Heart left ventricle (tissue), 16 donors: ENCODE data around the gene PTPMT1. TPM values are rescaled to one million over a fixed set of nuclear protein-coding genes. Genes with fewer than 3 reads are reported as not detected.

Experiments used
- ATAC-seq, 4 donors: fragments of 200-7000 bp; cut with Tn5 transposase; one replicate each; pipeline ENCODE4 v1.9.1; 2020 to 2022; ENCODE audit warnings: moderate library complexity in 4 of 4, mild to moderate bottlenecking in 3 of 4, moderate number of reproducible peaks in 1 of 4
- DNase-seq, 5 donors: peaks; one replicate each; pipeline ENCODE4 v3.0.0-alpha.2; 2020
- H3K27ac ChIP-seq, 12 donors: fragments of 200-600 bp; sonication (generic) in 4 of 12; one replicate each; pipeline versions ENCODE4 v1.5.0 to v1.8.0; 2016 to 2022; ENCODE audit warnings: mild to moderate bottlenecking in 2 of 12
- H3K27me3 ChIP-seq, 9 donors: fragments of 200-600 bp; sonication (generic) in 2 of 9; one replicate each; pipeline versions ENCODE4 v1.5.1 to v1.8.0; 2016 to 2022; ENCODE audit warnings: mild to moderate bottlenecking in 3 of 9
- H3K36me3 ChIP-seq, 9 donors: fragments of 200-600 bp; sonication (generic) in 2 of 9; one replicate each; pipeline versions ENCODE4 v1.5.0 to v1.8.0; 2018 to 2022; ENCODE audit warnings: mild to moderate bottlenecking in 2 of 9
- H3K4me1 ChIP-seq, 12 donors: fragments of 200-600 bp; sonication (generic) in 4 of 12; one replicate each; pipeline versions ENCODE4 v1.5.0 to v1.8.0; 2016 to 2022; ENCODE audit warnings: mild to moderate bottlenecking in 3 of 12
- H3K4me3 ChIP-seq, 12 donors: fragments of 200-600 bp; sonication (generic) in 4 of 12; one replicate each; pipeline versions ENCODE4 v1.5.0 to v1.8.0; 2017 to 2022; ENCODE audit warnings: mild to moderate bottlenecking in 9 of 12, moderate library complexity in 4 of 12
- H3K9me3 ChIP-seq, 12 donors: fragments of 200-600 bp; sonication (generic) in 4 of 12; one replicate each; pipeline versions ENCODE4 v1.5.0 to v1.8.0; 2016 to 2022; ENCODE audit warnings: mild to moderate bottlenecking in 1 of 12
- CTCF ChIP-seq, 12 donors: fragments of 200-600 bp; sonication (generic) in 4 of 12; IDR thresholded peaks; one replicate each; pipeline versions ENCODE4 v1.5.0 to v1.8.0; 2018 to 2022; ENCODE audit warnings: antibody characterized with exemption in 12 of 12, mild to moderate bottlenecking in 5 of 12
- POLR2A ChIP-seq, 2 donors: fragments of 450-650 bp; IDR thresholded peaks; one replicate each; pipeline ENCODE4 v1.6.1; 2017; ENCODE audit warnings: antibody characterized with exemption in 2 of 2, mild to moderate bottlenecking in 2 of 2, moderate library complexity in 2 of 2
- WGBS, 4 donors: extraction: QIAGEN DNeasy Blood & Tissue Kit in 2 of 4; methylation state at CpG; one replicate each; pipeline versions ENCODE4 v1.1.5 to v1.1.7; 2013 to 2018; 5-methylcytosine and 5-hydroxymethylcytosine counted together
- intact Hi-C, 10 donors: fragments of 100-400 bp; cut with DNase I; formaldehyde crosslinking; loops; one replicate each; pipeline versions ENCODE4 v1.11.1 to v1.14.2; 2022
- polyA plus RNA-seq, 2 donors: library from polyadenylated mRNA; stranded (reverse); fragments of 200-250 nt; gene quantifications; one replicate each; pipeline ENCODE4 v1.2.3, GENCODE V29; 2013
- total RNA-seq, 9 donors: library from RNA; depleted of rRNA in 2 of 9; stranded (reverse); fragments of >200 nt in 2 of 9; fragmentation: NEBNext Ultra II Directional in 3 of 9; extraction: Animal tissue kit (Norgen Biotek cat#: 25700) in 3 of 9; gene quantifications; one replicate each; pipeline versions ENCODE4 v1.1.0 to v1.2.4, GENCODE V29; 2016 to 2023
- donor health status: ischemic (EF 13 %, LVEDD 7.1; RV severe dilation, severe dysfunction).
- donor health status: healthy with polysubstance abuse.
- donor health status: DM: no; HTN: yes; CAD: no.
- donor health status: DM: no; HTN: no; CAD: no.
- donor health status: ischemic (EF 25% LVEDD 6.9; RV normal size, moderate dysfunction).
- donor health status: ischemic (EF 25% LVEDD 5.7; RV mildly dilated, moderate dysfunction).
- donor health status: healthy.
- donor health status: DM: yes; HTN: yes; CAD: no.
- donor health status: ischemic (EF 35%, LVEDD 5.7; RV mildly dilated, moderate dysfunction).
- donor health status: nonischemic (EF 11% LVEDD 7.7; RV severe dilation, severe dysfunction).
- donor health status: DM: yes; HTN: yes; CAD: no.
- donor health status: PGD.
- donor health status: ischemic (EF 29% LVEDD 5.4; RV normal size, mild dysfunction).
- donor health status: nonischemic (EF 23%, LVEDD 6.1; RV moderate dilation, normal function).

PTPMT1 gene
- total and polyA plus RNA-seq, 11 donors: 17.4 to 77.4 (median 24.5) TPM

- H3K4me3 ChIP-seq: no peak overlapping the region
- no peak for DNase-seq
- H3K27me3 ChIP-seq: no peaks in the 10 kb centered on the region
- H3K36me3 ChIP-seq: peaks cover 0 to 16% (median 0%) of the 10 kb centered on the region in 9 donors
- intact Hi-C loops: loop anchor here in 4 of 10 donors (10.0 kb wide), 3 partner anchors 135 to 235 kb away; partner anchors contain the start of gene SPI1 (in 1 of the 4)
- no peak for ATAC-seq
- WGBS, 4 donors: 78 to 84% (median 81%) methylated on average over 3 of the region's 3 CpGs
- H3K9me3 ChIP-seq: no peaks in the 10 kb centered on the region
- peaks cover 0 to 37% (median 27%) of the 10 kb centered on the region in 12 donors for H3K4me1 ChIP-seq
- no peak for TF ChIP-seq CTCF (IDR thresholded peaks at IDR 0.05)
- no peak for TF ChIP-seq POLR2A (IDR thresholded peaks at IDR 0.05)
- no peak overlapping the region for H3K27ac ChIP-seq
Observed at GRCh38 chr11:47609675-47610074, 44.3 kb downstream of the PTPMT1 start.

GRCh38 chr11:47611348-47611794 is 46.0 kb downstream of the PTPMT1 start:
- Histone ChIP-seq H3K4me1 (peaks cover 0 to 35% (median 20%) of the 10 kb centered on the region in 12 donors), H3K4me3 (no peak overlapping the region), H3K36me3 (peaks cover 0 to 25% (median 0%) of the 10 kb centered on the region in 9 donors), H3K27me3 (no peaks in the 10 kb centered on the region), H3K9me3 (no peaks in the 10 kb centered on the region), H3K27ac (peak overlapping the region in 1 of 12 donors; percentile 48)
- intact Hi-C loops: loop anchor here in 4 of 10 donors (10.0 kb wide), 3 partner anchors 137 to 237 kb away; partner anchors contain the start of gene SPI1 (in 1 of the 4)
- TF ChIP-seq CTCF (IDR thresholded peaks at IDR 0.05): no peak
- TF ChIP-seq POLR2A (IDR thresholded peaks at IDR 0.05): no peak
- no peak for DNase-seq
- ATAC-seq: peak in 3 of 4 donors; percentile 34 to 44 (median 35)
- 45 to 56% (median 51%) methylated on average over 6 of the region's 6 CpGs for WGBS, 4 donors

- peaks cover 0 to 55% (median 28%) of the 10 kb centered on the region in 9 donors for H3K36me3 ChIP-seq
- no peak overlapping the region for H3K27ac ChIP-seq
- intact Hi-C loops: loop anchor here in 4 of 10 donors (5.0 to 10.0 kb wide), 4 partner anchors 48 to 240 kb away; partner anchors contain the start of genes PTPMT1 (in 1 of the 4) and SPI1 (in 1 of the 4)
- no peak overlapping the region for H3K4me3 ChIP-seq
- H3K4me1 ChIP-seq: peaks cover 0 to 22% (median 6%) of the 10 kb centered on the region in 12 donors
- ATAC-seq (no peak), DNase-seq (no peak)
- no peak for TF ChIP-seq POLR2A (IDR thresholded peaks at IDR 0.05)
- TF ChIP-seq CTCF (IDR thresholded peaks at IDR 0.05): no peak
- H3K9me3 ChIP-seq: no peaks in the 10 kb centered on the region
- H3K27me3 ChIP-seq: no peaks in the 10 kb centered on the region
Observed at GRCh38 chr11:47615249-47615648, 49.9 kb downstream of the PTPMT1 start.

- intact Hi-C loops: loop anchor here in 6 of 10 donors (2.0 to 10.0 kb wide), 5 partner anchors 50 to 242 kb away; partner anchors contain the start of genes PTPMT1 (in 1 of the 6) and SPI1 (in 1 of the 6)
- H3K4me1 ChIP-seq: peaks cover 0 to 12% (median 3%) of the 10 kb centered on the region in 12 donors
- no peak overlapping the region for H3K4me3 ChIP-seq
- DNase-seq (peak in 4 of 5 donors; percentile 46 to 66 (median 62)), ATAC-seq (peak; percentile 49 to 85 (median 82))
- H3K36me3 ChIP-seq: peaks cover 0 to 62% (median 39%) of the 10 kb centered on the region in 9 donors
- TF ChIP-seq POLR2A (IDR thresholded peaks at IDR 0.05): no peak
- TF ChIP-seq CTCF (IDR thresholded peaks at IDR 0.05): peak; percentile 19 to 85 (median 70)
- no peaks in the 10 kb centered on the region for H3K27me3 ChIP-seq
- WGBS, 4 donors: 80 to 87% (median 86%) methylated on average over 10 of the region's 10 CpGs
- H3K9me3 ChIP-seq: no peaks in the 10 kb centered on the region
- H3K27ac ChIP-seq: peak overlapping the region in 1 of 12 donors; percentile 4
Observed at GRCh38 chr11:47616726-47617416, 51.5 kb downstream of the PTPMT1 start.
